Stimulated activated CD4-positive, alpha-beta T cell treated with anti-CD3 and anti-CD28 coated beads, Interleukin-15, amount 100 ng/mL, for 1 hour (primary cell): ENCODE data around the gene PKNOX2.

Experiments
- DNase-seq, 2 donors: peaks; one replicate each; pipeline ENCODE4 v3.0.0-alpha.2; 2020; ENCODE audit warnings: low read depth in 1 of 2, low spot score in 1 of 2

The PKNOX2 gene

DNA sequence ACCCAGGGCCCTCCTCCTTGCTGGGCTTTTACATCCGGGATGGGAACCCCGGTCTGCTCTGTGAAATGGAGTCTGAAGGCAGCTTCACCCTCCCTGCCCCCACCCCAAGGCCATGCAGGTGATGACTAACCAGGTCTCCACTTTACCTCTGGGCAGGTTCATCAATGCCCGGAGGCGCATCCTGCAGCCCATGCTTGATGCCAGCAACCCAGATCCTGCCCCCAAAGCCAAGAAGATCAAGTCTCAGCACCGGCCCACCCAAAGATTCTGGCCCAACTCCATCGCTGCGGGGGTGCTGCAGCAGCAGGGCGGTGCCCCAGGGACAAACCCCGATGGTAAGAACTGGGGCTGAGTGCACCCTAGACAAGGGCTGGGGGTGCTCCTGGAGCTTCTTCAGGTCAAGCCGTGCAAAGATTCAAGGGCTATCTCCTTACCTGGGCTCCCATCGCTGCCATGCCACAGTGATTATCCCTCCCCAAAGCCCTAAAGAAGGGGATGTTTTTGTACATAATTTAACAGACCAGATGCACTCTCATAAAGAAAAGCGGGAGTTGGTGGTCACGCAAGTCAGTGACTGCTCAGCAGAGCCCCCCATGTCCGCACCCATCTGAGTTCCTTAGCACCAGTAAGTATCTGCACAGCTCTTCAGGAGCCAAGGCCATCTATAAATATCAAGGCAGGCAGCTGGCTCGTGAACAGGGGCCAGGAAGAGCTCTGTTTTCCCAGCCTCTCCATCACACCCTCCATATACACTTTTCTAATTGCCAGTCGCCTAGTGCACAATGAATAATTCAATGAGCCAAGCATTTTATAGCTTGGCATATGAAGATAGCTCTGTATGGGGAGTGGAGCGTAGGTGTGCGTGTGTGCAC is 265.5 kb downstream of the PKNOX2 start:
- no peak for DNase-seq

DNA sequence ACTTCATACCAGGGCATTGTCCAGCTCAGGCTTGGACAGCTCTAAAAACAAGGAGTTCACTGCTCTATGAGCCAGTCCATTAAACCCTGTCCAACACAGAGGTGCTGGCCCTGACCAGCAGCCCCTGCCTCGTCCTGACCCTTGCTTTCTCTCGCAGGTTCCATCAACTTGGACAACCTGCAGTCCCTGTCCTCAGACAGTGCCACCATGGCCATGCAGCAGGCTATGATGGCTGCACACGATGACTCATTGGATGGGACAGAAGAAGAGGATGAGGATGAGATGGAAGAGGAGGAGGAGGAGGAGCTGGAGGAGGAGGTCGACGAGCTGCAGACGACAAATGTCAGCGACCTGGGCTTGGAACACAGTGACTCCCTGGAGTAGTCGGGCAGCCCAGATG is 266.5 kb downstream of the PKNOX2 start:
- no peak for DNase-seq

DNA sequence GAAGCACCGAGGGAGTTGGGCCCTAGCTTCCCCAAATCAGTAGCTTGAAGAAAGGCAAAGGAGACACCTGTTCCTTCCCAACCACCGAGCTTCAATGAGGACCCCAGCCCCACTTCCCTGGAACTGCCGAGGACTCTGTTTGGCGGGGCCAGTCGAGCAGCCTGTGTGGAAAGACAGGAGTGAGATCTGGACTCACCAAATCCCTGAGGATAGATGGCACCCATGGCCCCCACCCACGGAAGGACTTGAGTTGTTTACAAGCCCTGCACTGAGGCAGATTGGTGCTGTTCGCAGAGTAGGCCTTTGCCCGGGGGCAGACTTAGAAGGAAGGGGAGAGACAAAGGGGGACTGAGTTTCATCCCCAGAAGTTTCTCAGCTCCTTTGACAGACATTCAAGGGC is 266.9 kb downstream of the PKNOX2 start:
- no peak for DNase-seq

DNA sequence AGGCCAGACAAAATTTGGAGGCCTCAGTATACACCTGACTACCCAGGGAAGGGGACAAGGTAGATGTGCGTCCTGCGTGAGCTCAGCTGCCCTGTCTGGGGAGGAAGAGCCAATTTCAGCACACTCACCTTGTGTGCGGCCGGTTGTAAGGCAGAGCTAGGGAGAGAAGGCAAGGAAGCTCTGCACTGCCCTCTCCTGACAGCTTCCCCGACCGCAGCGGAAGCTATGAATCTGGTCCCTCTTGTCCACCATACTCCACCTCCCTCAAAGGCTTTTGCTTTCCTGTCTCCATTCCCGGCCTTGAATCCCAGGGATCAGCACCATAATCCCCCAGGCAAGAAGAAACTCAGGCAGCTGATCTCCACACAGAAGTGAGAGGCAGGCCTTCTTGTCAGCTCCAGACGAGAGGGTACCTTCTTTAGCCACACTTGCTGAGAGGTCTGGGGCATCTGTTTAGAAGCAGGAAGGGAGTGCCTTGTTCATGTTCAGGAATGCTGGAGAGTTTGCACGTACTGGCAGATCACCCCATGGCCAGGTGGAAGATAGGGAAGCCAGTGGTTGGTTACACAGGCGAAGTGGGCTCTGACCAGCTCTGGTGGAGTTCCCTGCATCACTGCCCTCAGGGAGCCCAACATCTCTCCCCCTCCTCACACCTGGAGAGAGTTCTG is 269.0 kb downstream of the PKNOX2 start:
- DNase-seq = no peak

DNA sequence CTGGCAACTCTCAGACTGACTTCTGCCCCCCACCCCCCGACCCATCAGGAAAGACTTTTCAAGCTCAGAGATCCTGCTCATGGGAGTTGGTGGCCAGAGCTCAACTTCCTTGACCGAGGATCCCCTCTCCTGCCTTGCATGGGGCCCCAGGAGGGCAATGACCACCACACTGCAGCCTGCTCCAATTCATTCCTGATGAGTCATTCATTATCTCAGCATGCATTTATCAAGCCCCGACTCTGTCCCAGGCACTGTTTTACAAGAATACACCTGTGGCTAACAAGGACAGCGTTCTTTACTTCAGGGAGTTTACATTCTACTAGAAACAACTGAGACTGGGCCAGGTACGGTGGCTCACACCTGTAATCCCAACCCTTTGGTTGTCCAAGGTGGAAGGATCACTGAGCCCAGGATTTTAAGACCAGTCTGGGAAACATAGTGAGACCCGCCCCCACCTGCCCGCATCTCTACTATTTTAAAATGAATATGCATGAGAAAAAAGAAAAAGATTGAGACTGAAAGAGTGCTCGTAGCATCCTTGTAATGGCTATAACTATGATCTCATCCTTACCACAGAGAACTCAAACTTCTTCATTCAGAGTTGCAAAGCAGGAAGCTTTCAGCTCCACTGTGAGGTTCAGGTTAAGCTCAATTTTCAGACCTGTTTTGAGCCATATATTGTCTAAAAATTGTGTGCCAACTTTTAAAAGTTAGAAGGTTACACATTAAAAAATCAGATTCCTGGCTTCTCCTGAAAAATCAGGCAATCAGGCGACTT is 271.1 kb downstream of the PKNOX2 start:
- no peak for DNase-seq

DNA sequence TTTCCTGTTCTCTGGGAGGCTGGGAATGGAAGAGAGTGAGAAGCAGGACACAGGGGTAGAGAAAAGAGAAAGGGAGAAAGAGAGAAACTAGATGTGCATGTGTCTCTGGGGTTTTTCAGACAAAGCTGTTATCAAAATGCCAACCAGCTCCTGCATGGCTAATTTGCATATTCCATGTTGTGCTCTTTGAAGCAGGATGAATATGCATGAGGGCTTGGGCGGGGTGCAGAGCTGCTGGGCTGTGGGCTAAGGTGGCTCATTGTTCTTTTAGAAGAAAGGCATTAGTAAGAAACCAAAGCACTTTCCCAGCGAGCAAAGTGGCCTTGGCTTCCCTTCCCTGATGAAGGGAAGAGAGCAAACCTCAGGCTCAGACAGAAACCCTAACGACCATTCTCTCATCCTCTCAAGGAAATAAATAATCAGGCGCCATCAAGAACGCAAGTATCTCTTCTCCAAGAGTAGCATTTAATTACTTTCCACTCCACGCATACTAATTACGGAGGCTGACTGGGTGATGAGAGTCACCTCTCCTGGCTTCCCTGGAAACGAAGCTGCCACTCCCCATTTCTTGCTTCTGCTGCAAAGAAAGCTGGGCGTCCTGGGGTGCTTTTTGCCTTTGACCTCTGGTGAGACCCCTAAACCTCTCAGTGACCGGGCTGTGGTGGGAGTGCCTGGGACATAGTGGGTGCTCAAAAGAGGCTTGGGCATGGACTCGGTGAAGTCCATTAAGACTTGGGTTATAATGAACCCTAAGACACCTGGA is 277.3 kb downstream of the PKNOX2 start:
- no peak for DNase-seq

DNA sequence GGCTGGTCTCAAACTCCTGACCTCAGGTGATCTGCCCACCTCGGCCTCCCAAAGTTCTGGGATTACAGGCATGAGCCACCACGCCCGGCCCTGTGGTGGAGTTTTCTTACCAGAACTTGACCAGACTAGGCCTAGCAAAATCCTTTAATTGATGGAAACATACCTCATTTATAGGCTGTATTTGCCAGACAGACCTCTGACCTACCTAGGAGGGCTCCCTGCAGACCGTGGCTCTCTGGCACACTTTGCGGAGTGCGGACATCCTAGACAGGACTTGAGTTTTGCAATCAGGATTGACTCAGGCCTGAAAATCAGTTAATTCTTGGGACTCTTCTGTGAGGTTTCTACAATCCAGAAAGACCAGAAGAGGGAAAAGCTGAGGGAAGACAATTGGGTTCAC is 278.4 kb downstream of the PKNOX2 start:
- DNase-seq = no peak

DNA sequence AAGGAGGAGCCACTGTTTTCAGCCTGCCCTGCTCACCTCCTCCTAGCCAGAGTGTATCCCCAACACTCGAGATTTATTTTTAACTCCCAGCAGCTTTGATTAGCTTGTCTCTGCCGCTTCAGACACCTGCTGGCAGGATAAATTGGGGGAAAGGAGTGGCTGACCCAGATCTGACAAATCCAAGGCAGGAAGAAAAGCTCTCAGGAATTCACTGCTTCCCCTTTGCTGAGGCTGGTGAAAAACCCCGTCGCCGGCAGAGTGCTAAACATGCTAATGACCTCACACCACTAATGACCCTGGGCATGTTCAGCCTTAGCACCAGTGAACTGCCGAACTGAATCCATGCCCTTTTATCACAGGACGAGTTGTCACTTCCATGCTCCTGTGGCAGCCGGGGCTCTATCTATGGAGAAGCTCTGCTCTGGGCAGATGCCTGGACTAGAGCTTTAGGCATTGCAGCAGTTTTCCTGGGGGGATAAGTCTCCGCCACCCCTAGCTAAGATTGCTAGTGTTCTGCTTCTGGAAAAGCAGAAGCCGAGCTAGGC is 279.3 kb downstream of the PKNOX2 start:
- no peak for DNase-seq

DNA sequence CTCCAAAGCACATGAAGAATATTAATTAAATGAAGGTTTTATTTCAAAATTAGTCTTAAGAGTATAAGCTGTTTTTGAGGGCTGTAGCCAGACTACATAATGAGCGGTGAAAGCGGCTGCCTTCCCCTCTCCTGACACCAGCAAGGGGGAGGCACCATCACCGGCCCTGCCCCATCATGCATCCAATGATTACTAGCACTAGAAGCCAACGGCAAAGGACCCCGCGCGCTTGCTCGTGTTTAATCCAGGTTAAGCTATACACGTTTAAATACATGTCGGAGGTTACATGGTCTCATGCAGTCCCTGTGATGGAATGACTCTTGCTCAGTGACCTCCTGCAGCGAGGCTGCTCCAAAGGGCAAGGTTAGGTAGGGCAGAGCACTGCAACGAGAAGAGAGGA is 281.2 kb downstream of the PKNOX2 start:
- no peak for DNase-seq

DNA sequence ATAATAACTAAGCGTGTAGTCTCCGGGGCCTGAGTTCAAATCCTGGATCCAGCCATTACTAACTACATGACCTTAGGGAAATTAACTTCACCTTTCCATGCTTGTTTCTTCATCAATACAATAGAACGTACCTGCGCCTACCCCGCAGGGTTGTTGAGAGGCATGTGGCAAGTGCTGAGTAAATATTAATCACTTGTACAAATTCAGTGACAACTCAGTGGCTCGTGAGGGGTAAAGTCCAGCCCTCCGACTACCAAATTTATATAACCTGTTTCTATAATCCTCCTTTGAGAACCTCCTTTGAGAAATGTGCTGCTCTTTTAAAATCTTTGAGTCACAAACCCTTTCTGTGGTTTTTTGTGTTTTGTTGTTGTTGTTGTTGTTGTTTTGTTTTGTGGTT is 281.7 kb downstream of the PKNOX2 start:
- no peak for DNase-seq

DNA sequence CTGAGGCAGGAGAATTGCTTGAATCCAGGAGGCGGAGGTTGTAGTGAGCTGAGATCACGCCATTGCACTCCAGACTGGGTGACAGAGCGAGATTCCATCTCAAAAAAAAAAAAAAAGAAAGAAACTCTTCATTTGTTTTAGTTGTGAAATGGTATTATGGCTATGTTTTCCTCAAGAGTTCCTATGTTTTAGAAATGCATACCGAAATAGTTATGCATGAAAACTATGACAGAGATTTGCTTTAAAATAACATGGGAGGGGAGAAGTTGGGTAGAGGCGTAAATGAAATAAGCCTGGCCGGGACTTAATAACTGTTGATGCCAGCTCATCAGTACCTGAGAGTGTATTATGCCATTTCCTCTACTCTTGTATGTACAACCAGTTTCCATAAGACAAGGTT is 283.2 kb downstream of the PKNOX2 start:
- no peak for DNase-seq

DNA sequence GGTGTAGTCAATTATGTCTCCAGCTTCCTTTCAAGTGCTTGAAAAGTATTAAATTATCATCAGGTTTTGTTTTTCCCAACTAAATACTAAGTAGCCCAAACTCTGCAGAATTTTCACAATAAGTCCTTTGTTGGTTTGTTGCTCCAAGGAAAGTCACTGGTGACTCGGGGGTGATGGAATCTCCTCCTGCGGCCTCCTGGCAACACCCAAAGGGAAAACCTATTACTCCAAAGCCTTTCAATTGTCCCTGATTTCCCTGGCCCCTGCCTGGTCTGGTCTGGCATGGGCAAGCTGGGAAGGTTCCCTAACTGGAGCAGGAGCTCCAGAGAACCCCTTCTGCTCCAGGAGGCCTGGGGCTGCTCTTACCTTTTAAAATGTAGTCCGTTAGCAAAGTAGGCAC is 283.6 kb downstream of the PKNOX2 start:
- no peak for DNase-seq

DNA sequence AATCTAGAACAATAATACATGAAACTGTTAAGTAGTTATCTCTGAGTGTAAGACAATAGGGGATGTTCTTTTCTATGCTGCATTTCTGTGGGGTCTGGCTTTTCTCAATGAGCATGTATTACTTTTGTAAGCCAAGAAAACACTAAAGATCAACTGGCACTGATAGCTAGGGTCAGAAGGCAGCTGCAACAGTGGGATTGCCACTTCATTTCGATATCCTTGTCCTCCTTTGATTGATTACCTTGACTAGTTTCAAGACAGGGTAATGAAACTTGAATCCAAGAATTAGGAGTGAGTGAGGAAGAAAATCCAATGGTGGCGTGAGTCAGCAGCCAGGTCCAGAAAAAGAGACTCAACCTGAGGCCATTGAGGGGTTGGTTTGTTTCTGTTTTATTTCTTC is 285.0 kb downstream of the PKNOX2 start:
- no peak for DNase-seq

DNA sequence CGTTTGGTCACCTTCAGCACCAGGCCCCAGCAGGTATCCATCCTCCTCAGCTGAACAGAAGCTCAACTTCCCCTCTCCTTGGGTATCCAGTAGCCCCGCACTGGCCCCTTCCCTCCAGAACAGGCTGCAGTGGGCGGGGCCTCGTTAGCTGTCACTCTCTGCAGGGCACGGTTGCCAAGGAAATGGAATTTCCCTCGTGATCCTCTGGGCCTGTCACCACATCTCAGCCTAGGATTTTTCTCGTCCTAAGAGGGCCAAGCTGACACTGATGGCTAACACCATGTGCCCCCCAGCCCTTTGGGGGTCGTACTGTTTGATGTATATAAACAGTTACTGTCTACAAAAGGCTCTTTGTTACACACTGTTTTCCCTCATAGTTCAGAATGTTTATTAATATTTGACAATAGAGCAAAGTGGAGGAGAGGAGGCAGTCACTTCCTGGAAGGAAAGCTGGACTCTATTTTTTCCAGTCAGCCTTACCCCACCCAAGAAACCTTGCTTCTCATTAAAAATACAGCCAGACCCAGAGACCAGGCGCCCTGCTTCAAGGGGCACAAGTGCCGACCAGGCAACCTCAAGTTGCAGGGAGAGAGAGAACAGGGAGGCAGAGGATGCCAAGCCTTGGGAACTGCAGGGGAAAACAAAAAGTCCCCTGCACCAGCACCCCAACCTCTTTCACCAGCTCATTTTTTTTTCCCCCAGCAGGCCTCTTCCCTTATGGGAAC is 287.0 kb downstream of the PKNOX2 start:
- DNase-seq = no peak

DNA sequence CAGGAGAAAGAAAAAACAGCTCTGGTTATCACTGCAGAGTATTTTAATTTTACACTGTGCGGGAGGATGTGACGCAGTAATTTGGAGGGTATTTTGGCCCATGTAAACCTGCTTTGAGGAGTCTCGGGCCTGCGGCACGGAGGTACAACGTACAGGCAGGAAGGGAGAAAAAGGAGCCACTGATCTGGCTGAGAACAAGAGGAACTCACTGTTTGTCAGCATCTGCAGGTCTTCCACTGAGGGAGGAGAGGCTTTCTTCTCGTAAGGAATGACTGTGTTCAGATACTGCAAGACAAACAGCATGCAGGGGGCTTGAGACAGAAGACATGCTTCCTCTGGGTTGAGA is 287.5 kb downstream of the PKNOX2 start:
- no peak for DNase-seq

DNA sequence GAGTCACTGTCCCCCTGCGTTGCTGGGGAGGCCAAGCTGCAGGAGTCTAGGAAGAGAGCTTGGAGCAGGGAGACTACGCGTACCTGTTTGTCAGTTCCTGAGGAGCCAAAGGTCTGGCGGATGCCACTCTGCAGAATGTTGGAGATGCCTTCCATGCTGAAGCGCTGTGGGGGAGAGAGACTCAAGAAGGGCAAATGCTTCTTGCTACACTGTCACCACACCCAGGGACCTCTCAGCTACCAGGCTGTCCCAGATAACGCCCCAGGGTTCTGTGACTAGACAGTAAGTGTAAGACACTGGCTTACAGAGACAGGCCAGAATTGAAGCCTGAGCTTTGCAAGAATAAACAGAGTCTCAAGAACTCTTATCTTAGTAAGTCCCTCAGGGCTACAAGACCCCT is 289.5 kb downstream of the PKNOX2 start:
- DNase-seq = no peak

DNA sequence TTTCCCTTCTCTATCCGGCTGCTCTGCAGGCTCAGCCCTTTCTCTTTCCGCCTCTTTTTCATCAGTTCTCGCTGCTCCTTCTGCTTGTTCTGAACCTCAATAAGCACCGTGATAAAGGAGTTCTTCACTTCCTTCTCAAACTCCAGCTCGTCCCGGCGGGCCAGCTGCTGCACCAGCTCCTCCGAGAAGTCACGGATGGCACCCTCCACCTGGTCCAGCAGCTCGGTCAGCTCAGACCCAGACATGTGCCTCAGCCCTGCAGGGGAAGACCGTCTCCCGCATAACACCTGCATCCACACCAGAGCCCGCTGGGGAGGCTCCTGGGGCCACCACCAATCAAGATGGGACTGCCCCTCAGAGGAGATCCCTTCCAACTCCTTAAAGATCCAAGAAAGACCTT is 291.3 kb downstream of the PKNOX2 start:
- DNase-seq = no peak

DNA sequence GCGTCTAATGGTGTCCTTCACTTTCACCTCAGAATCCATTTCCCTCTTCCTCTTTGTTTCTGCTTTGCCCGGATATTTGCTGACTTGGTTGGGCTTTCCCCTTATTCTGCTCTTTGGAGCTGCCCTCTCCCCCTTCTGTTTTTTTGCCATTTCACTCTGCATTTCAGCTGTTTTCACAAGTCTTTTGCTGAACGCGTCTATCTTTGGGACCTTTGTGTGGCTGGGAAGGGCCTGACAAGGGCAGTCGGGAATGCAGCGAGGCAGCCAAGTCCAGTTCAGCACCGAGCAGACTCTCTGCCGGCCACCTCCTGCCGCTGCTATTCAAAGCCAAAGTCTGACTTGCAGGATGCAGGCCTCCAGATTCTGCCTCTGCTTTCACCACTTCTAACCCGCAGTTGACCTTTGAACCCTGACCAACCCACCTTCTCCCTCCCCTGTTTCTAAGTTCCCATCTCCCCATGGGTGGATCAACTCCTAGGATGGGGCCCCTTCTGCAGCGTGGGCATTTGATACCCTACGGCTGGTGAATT is 293.3 kb downstream of the PKNOX2 start:
- DNase-seq = no peak

DNA sequence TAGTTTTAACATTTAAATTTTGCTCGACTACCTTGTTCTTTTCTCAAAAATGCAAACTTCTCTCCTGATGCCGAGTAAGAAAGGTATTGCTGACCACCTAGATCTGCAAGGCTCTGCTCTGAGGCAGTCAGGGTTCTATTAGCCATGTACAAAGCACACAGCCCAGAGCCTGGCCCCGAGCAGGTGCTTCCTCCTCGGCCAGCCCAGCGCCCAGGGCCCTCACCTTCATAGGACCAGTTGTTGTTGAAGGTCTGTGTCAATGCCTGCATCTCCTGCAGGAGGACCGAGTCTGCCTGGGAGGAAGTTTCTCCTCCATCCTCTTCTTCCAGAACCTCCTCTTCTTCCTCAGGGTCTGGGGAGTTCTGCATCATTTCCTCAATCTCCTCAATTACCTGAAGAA is 295.7 kb downstream of the PKNOX2 start:
- no peak for DNase-seq

DNA sequence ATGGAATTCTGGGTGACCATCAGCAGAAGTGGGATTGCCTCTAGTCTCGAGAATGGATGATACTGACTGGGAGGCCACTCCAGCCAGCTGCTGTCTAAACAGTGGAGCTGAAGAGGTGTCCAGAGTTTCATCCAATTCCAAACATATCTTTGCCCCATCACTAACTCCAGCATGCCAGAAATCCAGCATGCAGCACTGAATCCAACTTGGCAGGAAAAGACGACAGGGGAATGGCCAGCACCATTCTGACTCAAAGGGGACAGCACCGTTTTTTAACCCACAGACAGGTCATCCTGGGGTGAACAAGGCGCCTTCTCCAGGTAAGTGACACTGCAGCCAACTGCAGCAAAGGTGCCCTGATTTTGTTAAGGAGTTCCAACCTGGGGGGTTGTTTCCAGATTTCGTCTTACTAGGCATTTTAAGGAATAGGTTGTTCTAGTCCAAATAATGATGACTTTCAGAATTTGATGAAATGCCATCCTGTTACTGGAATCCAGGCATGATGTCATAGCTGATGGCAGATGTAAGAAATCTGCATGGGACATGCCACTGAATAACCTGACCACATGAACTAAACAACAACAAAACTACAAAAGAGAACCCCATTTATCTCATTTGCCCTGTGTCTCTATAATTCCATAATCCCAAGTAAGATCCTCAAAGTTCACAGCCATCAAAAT is 299.2 kb downstream of the PKNOX2 start:
- no peak for DNase-seq
